ENCODE data around the gene CCDC137.

DNA sequence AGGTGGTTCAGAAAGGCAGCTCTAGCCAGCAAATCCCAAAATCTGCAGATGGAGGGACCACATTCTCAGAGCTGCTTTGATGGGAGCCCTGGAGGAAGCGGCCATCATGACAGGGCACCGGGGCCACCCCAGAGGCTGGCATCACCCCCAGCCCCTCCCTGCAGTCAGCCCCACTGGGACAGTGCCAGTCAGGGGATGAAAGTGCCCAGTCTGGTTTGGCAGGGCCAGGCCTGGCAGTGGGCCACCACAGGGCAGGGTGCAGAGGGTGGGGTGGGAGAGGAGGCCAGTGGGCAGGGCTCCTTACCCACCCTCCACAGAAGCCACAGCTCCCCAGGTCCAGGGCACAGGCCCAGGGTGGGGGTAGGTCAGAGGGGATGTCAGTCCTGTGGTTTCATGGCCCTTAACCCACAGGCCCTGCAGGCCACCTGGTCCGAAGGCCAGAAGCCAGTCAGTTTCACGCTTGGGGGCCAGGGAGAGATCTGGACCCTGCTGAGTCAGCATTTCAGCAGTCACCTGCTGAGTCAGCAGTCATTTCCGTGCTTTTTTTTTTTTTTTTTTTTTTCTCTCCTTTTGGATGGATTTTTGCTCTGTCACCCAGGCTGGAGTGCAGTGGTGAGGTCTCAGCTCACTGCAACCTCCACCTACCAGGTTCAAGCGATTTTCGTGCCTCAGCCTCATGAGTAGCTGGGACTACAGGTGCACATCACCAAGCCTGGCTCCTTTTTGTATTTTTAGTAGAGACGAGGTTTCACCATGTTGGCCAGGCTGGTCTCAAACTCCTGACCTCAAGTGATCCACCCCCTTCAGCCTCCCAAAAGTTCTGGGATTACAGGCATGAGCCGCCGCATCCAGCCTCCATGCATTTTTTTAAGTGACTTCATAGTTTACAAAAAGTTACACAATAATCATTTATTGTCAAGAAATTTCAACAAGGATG lies 55.9 kb downstream of the CCDC137 start:
- TF ChIP-seq SCRT2 (tag by site-specific recombination; IDR thresholded peaks at IDR 0.05) = no peak
- TF ChIP-seq ZNF10 (tag by site-specific recombination; IDR thresholded peaks at IDR 0.05) = no peak
- TF ChIP-seq, protein P1, sequence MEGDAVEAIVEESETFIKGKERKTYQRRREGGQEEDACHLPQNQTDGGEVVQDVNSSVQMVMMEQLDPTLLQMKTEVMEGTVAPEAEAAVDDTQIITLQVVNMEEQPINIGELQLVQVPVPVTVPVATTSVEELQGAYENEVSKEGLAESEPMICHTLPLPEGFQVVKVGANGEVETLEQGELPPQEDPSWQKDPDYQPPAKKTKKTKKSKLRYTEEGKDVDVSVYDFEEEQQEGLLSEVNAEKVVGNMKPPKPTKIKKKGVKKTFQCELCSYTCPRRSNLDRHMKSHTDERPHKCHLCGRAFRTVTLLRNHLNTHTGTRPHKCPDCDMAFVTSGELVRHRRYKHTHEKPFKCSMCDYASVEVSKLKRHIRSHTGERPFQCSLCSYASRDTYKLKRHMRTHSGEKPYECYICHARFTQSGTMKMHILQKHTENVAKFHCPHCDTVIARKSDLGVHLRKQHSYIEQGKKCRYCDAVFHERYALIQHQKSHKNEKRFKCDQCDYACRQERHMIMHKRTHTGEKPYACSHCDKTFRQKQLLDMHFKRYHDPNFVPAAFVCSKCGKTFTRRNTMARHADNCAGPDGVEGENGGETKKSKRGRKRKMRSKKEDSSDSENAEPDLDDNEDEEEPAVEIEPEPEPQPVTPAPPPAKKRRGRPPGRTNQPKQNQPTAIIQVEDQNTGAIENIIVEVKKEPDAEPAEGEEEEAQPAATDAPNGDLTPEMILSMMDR (tag by site-specific recombination; IDR thresholded peaks at IDR 0.05) = no peak

Measured in HEK293 (cell line).